Measurements from ENCODE around the gene ANKIB1.

- TF ChIP-seq CTCF (IDR thresholded peaks at IDR 0.05) (no peak), POLR2A (IDR thresholded peaks at IDR 0.05) (no peak)
Measured at GRCh38 chr7:92228100-92228499, 17.7 kb upstream of the ANKIB1 start.
